Measurements from ENCODE around the gene TMC5. TPM values are rescaled to one million over a fixed set of nuclear protein-coding genes. Genes with fewer than 3 reads are reported as not detected.
"Not testable (repeated sequence)": the region's sequence is repeated elsewhere in the genome, so short reads cannot be mapped to it uniquely, and the experiment has no call there.

The TMC5 gene
- total and polyA plus RNA-seq, 4 donors, result 0.50 to 1.2 (median 0.83) TPM

DNA sequence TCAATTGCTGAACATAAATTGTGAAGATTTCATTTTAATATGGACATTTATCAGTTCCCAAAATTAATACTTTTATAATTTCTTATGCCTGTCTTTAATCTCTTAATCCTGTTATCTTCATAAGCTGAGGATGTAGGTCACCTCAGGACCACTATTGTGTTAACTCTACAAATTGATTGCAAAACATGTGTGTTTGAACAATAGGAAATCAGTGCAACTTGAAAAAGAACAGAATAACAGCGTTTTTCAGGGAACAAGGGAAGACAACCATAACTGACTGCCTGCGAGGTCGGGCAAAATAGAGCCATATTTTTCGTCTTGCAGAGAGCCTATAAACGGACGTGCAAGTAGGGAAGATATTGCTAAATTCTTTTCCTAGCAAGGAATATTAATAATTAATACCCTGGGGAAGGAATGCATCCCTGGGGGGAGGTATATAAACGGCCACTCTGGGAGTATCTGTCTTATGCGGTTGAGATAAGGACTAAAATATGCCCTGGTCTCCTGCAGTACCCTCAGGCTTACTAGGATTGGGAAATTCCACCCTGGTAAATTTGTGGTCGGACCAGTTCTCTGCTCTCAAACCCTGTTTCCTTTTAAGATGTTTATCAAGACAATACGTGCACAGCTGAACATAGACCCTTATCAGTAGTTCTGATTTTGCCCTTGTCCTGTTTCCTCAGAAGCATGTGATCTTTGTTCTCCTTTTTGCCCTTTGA, 125.8 kb downstream of the TMC5 start:
- WGBS, result 83% methylated on average over 10 of the region's 10 CpGs
- peaks cover 0 to 15% (median 7%) of the 10 kb centered on the region in 4 donors for H3K36me3 ChIP-seq (ENCODE audit: control insufficient read depth in 4 of 4, insufficient read depth in 3 of 4, low read depth in 1 of 4, low read length in 3 of 4)
- not testable (repeated sequence) for DNase-seq (ENCODE audit: low spot score)

GRCh38 chr16:19548144-19548543, 130.5 kb downstream of the TMC5 start:
- Histone ChIP-seq H3K36me3 (ENCODE audit: control insufficient read depth in 4 of 4, insufficient read depth in 3 of 4, low read depth in 1 of 4, low read length in 3 of 4) (peaks cover 0 to 20% (median 9%) of the 10 kb centered on the region in 4 donors), H3K27me3 (ENCODE audit: control insufficient read depth in 4 of 4, insufficient read depth in 4 of 4, low read length in 3 of 4) (no peaks in the 10 kb centered on the region), H3K9ac (ENCODE audit: low read depth in 1 of 2, low read length in 2 of 2) (no peak overlapping the region), H3K27ac (ENCODE audit: low read depth in 1 of 2, low read length in 2 of 2) (no peak overlapping the region), H3K4me3 (ENCODE audit: low read depth in 1 of 3, low read length in 3 of 3) (no peak overlapping the region), H3K4me1 (ENCODE audit: control insufficient read depth in 4 of 4, insufficient read depth in 4 of 4, low read length in 3 of 4) (no peaks in the 10 kb centered on the region), H3K9me3 (ENCODE audit: control insufficient read depth in 4 of 4, low read length in 3 of 4) (no peaks in the 10 kb centered on the region)
- WGBS, result 93% methylated on average over 3 of the region's 3 CpGs
- DNase-seq (ENCODE audit: low spot score), result no peak
- TF ChIP-seq JUND (IDR thresholded peaks at IDR 0.05) (no peak), HNF4A (conservative IDR thresholded peaks at IDR 0.05) (no peak), GABPA (IDR thresholded peaks at IDR 0.05 in 1 of 2, conservative IDR thresholded peaks at IDR 0.05 in 1 of 2) (no peak), EGR1 (IDR thresholded peaks at IDR 0.05; ENCODE audit: low read depth in 2 of 2) (no peak), MAX (IDR thresholded peaks at IDR 0.05) (no peak), HNF4G (IDR thresholded peaks at IDR 0.05) (no peak), TAF1 (conservative IDR thresholded peaks at IDR 0.05) (no peak), NR2F2 (IDR thresholded peaks at IDR 0.05) (no peak), RXRA (IDR thresholded peaks at IDR 0.05) (no peak), ZBTB33 (IDR thresholded peaks at IDR 0.05) (no peak), CTCF (IDR thresholded peaks at IDR 0.05; ENCODE audit: low read depth, low read length, missing input control) (no peak), REST (IDR thresholded peaks at IDR 0.05) (no peak), RAD21 (IDR thresholded peaks at IDR 0.05) (no peak), FOXA1 (IDR thresholded peaks at IDR 0.05) (no peak), SP1 (IDR thresholded peaks at IDR 0.05) (no peak), FOXA2 (IDR thresholded peaks at IDR 0.05) (no peak)
- TF ChIP-seq, protein P1, sequence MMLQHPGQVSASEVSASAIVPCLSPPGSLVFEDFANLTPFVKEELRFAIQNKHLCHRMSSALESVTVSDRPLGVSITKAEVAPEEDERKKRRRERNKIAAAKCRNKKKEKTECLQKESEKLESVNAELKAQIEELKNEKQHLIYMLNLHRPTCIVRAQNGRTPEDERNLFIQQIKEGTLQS (IDR thresholded peaks at IDR 0.05), result no peak

More for the DNA sequence above, 125.8 kb downstream of the TMC5 start:
- H3K4me1 ChIP-seq (ENCODE audit: control insufficient read depth in 4 of 4, insufficient read depth in 4 of 4, low read length in 3 of 4), result peaks cover 0 to 11% (median 4%) of the 10 kb centered on the region in 4 donors
- not testable (repeated sequence) for H3K4me3 ChIP-seq (ENCODE audit: low read depth in 1 of 3, low read length in 3 of 3); H3K9me3 ChIP-seq (ENCODE audit: control insufficient read depth in 4 of 4, low read length in 3 of 4); H3K27me3 ChIP-seq (ENCODE audit: control insufficient read depth in 4 of 4, insufficient read depth in 4 of 4, low read length in 3 of 4); H3K9ac ChIP-seq (ENCODE audit: low read depth in 1 of 2, low read length in 2 of 2); H3K27ac ChIP-seq (ENCODE audit: low read depth in 1 of 2, low read length in 2 of 2)

Measured in liver (tissue), 9 donors.